Lung (tissue), 4 donors: ENCODE data around the gene GYPB. TPM values are rescaled to one million over a fixed set of nuclear protein-coding genes. Genes with fewer than 3 reads are reported as not detected.

ENCODE experiments used
- polyA plus RNA-seq, 2 donors: library from polyadenylated mRNA; stranded (reverse); fragments of 200-250 nt; gene quantifications; one replicate each; pipeline ENCODE4 v1.2.1, GENCODE V29; 2013
- total RNA-seq, 2 donors: library from RNA; depleted of rRNA in 1 of 2; stranded (reverse); fragments of >200 nt in 1 of 2; gene quantifications; one replicate each; pipeline ENCODE4 v1.2.1, GENCODE V29; 2014 to 2021
- donor health status: Bipolar disorder and iron deficiency.
- donor health status: healthy.
- donor health status: DM: yes; HTN: yes; CAD: no.

The GYPB gene
- total and polyA plus RNA-seq, 4 donors: 0.64 to 16.7 TPM; not detected in 2

Other genes starting within 250 kb of the GYPB start
- gene GYPE, start 113.8 kb downstream of the GYPB start, total RNA-seq: 1 to 10 TPM; 1.6 to 7.0 TPM
- 1 to 10 TPM in 1 of 2 donors, under 1 TPM in 1; 0.70 to 1.5 TPM for gene GYPE, start 113.8 kb downstream of the GYPB start, polyA plus RNA-seq
- 10 to 100 TPM in 1 of 2 donors, under 1 TPM in 1; 0.18 to 11.0 TPM for gene GYPA, start 121.3 kb upstream of the GYPB start, total RNA-seq
- not detected for gene GYPA, start 121.3 kb upstream of the GYPB start, polyA plus RNA-seq